SK-N-SH treated with all-trans-retinoic acid at 6 μM for 48 hours (cell line): ENCODE results near the gene SLC25A26.

Experiments
- ARNTL ChIP-seq: fragments of 450-650 bp; formaldehyde crosslinking; IDR thresholded peaks from 2 replicates; pipeline ENCODE4 v1.5.0; 2020; ENCODE audit warnings: low read depth, mild to moderate bottlenecking, moderate library complexity, borderline replicate concordance
- BACH2 ChIP-seq: fragments of 250-450 bp; sonication (Bioruptor Pico); IDR thresholded peaks from 2 replicates; pipeline ENCODE4 v1.9.0; 2021; ENCODE audit warnings: mild to moderate bottlenecking, borderline replicate concordance
- OSR1 ChIP-seq: fragments of 250-450 bp; sonication (Bioruptor Pico); IDR thresholded peaks from 2 replicates; pipeline ENCODE4 v1.8.0; 2022; ENCODE audit warnings: moderate library complexity, mild to moderate bottlenecking, inconsistent platforms
- PATZ1 ChIP-seq: fragments of 250-450 bp; sonication (Bioruptor Pico); IDR thresholded peaks from 2 replicates; pipeline ENCODE4 v1.8.0; 2020; ENCODE audit warnings: mild to moderate bottlenecking, moderate library complexity, borderline replicate concordance
- PPARA ChIP-seq: fragments of 250-450 bp; sonication (Bioruptor Pico); IDR thresholded peaks from 2 replicates; pipeline ENCODE4 v1.5.0; 2020; ENCODE audit warnings: mild to moderate bottlenecking, borderline replicate concordance
- RARB ChIP-seq: fragments of 250-450 bp; sonication (Bioruptor Pico); IDR thresholded peaks from 2 replicates; pipeline ENCODE4 v1.8.0; 2021; ENCODE audit warnings: mild to moderate bottlenecking, moderate library complexity
- SNAI2 ChIP-seq: fragments of 250-450 bp; sonication (Bioruptor Pico); IDR thresholded peaks from 2 replicates; pipeline ENCODE4 v1.5.0; 2020; ENCODE audit warnings: mild to moderate bottlenecking, moderate library complexity
- TOX ChIP-seq: fragments of 250-450 bp; sonication (Bioruptor Pico); IDR thresholded peaks from 2 replicates; pipeline ENCODE4 v1.8.0; 2021; ENCODE audit warnings: mild to moderate bottlenecking, moderate library complexity, borderline replicate concordance
- ZC3H10 ChIP-seq: fragments of 250-450 bp; sonication (Bioruptor Pico); IDR thresholded peaks from 2 replicates; pipeline ENCODE4 v1.5.1; 2021; ENCODE audit warnings: mild to moderate bottlenecking, moderate library complexity
- ZFP3 ChIP-seq: fragments of 250-450 bp; sonication (Bioruptor Pico); IDR thresholded peaks from 2 replicates; pipeline ENCODE4 v1.5.0; 2020; ENCODE audit warnings: mild to moderate bottlenecking, moderate library complexity
- ZNF70 ChIP-seq: fragments of 450-650 bp; formaldehyde crosslinking; IDR thresholded peaks from 2 replicates; pipeline ENCODE4 v1.5.0; 2020; ENCODE audit warnings: mild to moderate bottlenecking, moderate library complexity
- ZNF8 ChIP-seq: fragments of 450-650 bp; formaldehyde crosslinking; IDR thresholded peaks from 2 replicates; pipeline ENCODE4 v1.5.0; 2020; ENCODE audit warnings: mild to moderate bottlenecking, moderate library complexity
- TF ChIP-seq, protein P1 (sequence below): fragments of 250-450 bp; sonication (Bioruptor Pico); IDR thresholded peaks from 2 replicates; pipeline ENCODE4 v1.5.0; 2020; ENCODE audit warnings: mild to moderate bottlenecking, moderate library complexity

GRCh38 chr3:66402596-66403290, 181.9 kb downstream of the SLC25A26 start:
- no peak for TF ChIP-seq ZC3H10 (CRISPR knock-in tag)
- TF ChIP-seq RARB = no peak
- TF ChIP-seq ZNF8 (CRISPR knock-in tag) = no peak
- no peak for TF ChIP-seq OSR1 (CRISPR knock-in tag)
- TF ChIP-seq SNAI2 (CRISPR knock-in tag) = no peak
- no peak for TF ChIP-seq ZFP3 (CRISPR knock-in tag)
- no peak for TF ChIP-seq PATZ1
- no peak for TF ChIP-seq TOX (CRISPR knock-in tag)
- TF ChIP-seq BACH2 (CRISPR knock-in tag) = no peak
- no peak for TF ChIP-seq ZNF70
- TF ChIP-seq, protein P1, sequence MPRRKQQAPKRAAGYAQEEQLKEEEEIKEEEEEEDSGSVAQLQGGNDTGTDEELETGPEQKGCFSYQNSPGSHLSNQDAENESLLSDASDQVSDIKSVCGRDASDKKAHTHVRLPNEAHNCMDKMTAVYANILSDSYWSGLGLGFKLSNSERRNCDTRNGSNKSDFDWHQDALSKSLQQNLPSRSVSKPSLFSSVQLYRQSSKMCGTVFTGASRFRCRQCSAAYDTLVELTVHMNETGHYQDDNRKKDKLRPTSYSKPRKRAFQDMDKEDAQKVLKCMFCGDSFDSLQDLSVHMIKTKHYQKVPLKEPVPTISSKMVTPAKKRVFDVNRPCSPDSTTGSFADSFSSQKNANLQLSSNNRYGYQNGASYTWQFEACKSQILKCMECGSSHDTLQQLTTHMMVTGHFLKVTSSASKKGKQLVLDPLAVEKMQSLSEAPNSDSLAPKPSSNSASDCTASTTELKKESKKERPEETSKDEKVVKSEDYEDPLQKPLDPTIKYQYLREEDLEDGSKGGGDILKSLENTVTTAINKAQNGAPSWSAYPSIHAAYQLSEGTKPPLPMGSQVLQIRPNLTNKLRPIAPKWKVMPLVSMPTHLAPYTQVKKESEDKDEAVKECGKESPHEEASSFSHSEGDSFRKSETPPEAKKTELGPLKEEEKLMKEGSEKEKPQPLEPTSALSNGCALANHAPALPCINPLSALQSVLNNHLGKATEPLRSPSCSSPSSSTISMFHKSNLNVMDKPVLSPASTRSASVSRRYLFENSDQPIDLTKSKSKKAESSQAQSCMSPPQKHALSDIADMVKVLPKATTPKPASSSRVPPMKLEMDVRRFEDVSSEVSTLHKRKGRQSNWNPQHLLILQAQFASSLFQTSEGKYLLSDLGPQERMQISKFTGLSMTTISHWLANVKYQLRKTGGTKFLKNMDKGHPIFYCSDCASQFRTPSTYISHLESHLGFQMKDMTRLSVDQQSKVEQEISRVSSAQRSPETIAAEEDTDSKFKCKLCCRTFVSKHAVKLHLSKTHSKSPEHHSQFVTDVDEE (CRISPR knock-in tag) = no peak
- no peak for TF ChIP-seq ARNTL (CRISPR knock-in tag)
- TF ChIP-seq PPARA = no peak
